Body of pancreas (tissue), 4 donors: Measurements from ENCODE around the gene KIAA0586. TPM values are rescaled to one million over a fixed set of nuclear protein-coding genes. Genes with fewer than 3 reads are reported as not detected.
"Not testable (repeated sequence)": the region's sequence is repeated elsewhere in the genome, so short reads cannot be mapped to it uniquely, and the experiment has no call there.

ENCODE experiments used
- ATAC-seq: fragments of 150-250 bp; one replicate; pipeline ENCODE4 v1.9.1; 2016
- DNase-seq, 4 donors: peaks; one replicate each; pipeline ENCODE4 v3.0.0-alpha.2; 2019
- H3K27ac ChIP-seq, 4 donors: fragments of 200-600 bp; sonication (generic); 1 replicate in 3 of 4; 2 replicates in 1 of 4; pipeline versions ENCODE4 v1.5.1 to v1.6.1; 2016 to 2019; ENCODE audit warnings: mild to moderate bottlenecking in 1 of 4, mixed read lengths in 1 of 4, moderate library complexity in 1 of 4
- H3K27me3 ChIP-seq, 2 donors: fragments of 200-600 bp; sonication (generic); one replicate each; pipeline ENCODE4 v1.6.0; 2016; ENCODE audit warnings: mild to moderate bottlenecking in 1 of 2
- H3K36me3 ChIP-seq, 2 donors: fragments of 200-600 bp; sonication (generic); replicated peaks in 1 of 2; 2 replicates each; pipeline ENCODE4 v1.5.1; 2016; ENCODE audit warnings: low read depth in 2 of 2; ENCODE audit not compliant: insufficient read depth in 1 of 2
- H3K4me1 ChIP-seq: fragments of 200-600 bp; sonication (generic); one replicate; pipeline ENCODE4 v1.6.0; 2016
- H3K4me3 ChIP-seq, 2 donors: fragments of 200-600 bp; sonication (generic); 1 replicate in 1 of 2; 2 replicates in 1 of 2; pipeline ENCODE4 v1.5.1; 2016 to 2019
- H3K9me3 ChIP-seq, 3 donors: fragments of 200-600 bp; sonication (generic); 1 replicate in 2 of 3; 2 replicates in 1 of 3; pipeline ENCODE4 v1.5.1; 2016
- POLR2A ChIP-seq, 3 donors: fragments of 450-650 bp; IDR thresholded peaks; one replicate each; pipeline ENCODE4 v1.6.1; 2016; ENCODE audit warnings: antibody characterized with exemption in 3 of 3, mild to moderate bottlenecking in 2 of 3
- WGBS, 2 donors: methylation state at CpG; one replicate each; pipeline ENCODE4 v1.1.5; 2017; 5-methylcytosine and 5-hydroxymethylcytosine counted together
- intact Hi-C: fragments of 100-400 bp; cut with DNase I; formaldehyde crosslinking; loops from one replicate; pipeline ENCODE4 v1.15.1; 2023
- total RNA-seq, 2 donors: library from RNA; depleted of rRNA; stranded (reverse); fragments of >200 nt; gene quantifications; one replicate each; pipeline ENCODE4 v1.1.0, GENCODE V29; 2016
- TF ChIP-seq, protein P1 (sequence below), 7 experiments: fragments of 450-650 bp in 4 of 7; fragments of 200-600 bp in 3 of 7; sonication (generic) in 3 of 7; IDR thresholded peaks; one replicate each; pipeline ENCODE4 v1.5.1; 2016 to 2019; ENCODE audit warnings: antibody characterized with exemption in 7 of 7

The KIAA0586 gene
- total RNA-seq, 2 donors from 2014 or later: 9.2 to 20.0 TPM

DNA sequence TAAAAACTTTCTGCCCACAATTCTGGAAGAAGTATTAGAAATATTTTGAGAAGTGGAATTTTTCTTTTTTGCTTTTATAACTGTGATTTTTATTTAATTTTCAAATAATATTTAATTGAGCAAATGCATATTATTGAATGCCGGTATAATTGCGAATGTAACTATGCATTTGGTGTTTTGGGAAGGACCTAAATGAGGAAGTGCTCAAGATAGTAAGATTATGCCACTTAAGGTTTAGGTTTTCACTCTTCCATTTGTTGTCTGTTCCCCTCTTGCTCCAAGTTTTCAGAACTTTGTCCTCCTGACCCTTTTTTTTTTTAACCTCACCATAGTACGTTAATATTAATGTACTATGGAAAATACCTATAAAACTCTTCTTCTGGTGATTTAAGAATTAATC, 85.8 kb downstream of the KIAA0586 start:
- 76 to 78% methylated on average over 3 of the region's 3 CpGs for WGBS, 2 donors
- Histone ChIP-seq H3K4me1 (no peaks in the 10 kb centered on the region), H3K36me3 (no peaks in the 10 kb centered on the region), H3K27me3 (no peaks in the 10 kb centered on the region), H3K9me3 (no peaks in the 10 kb centered on the region), H3K27ac (no peak overlapping the region), H3K4me3 (no peak overlapping the region)
- DNase-seq (no peak), ATAC-seq (no peak)
- TF ChIP-seq, protein P1, sequence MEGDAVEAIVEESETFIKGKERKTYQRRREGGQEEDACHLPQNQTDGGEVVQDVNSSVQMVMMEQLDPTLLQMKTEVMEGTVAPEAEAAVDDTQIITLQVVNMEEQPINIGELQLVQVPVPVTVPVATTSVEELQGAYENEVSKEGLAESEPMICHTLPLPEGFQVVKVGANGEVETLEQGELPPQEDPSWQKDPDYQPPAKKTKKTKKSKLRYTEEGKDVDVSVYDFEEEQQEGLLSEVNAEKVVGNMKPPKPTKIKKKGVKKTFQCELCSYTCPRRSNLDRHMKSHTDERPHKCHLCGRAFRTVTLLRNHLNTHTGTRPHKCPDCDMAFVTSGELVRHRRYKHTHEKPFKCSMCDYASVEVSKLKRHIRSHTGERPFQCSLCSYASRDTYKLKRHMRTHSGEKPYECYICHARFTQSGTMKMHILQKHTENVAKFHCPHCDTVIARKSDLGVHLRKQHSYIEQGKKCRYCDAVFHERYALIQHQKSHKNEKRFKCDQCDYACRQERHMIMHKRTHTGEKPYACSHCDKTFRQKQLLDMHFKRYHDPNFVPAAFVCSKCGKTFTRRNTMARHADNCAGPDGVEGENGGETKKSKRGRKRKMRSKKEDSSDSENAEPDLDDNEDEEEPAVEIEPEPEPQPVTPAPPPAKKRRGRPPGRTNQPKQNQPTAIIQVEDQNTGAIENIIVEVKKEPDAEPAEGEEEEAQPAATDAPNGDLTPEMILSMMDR (IDR thresholded peaks at IDR 0.05): no peak
- TF ChIP-seq POLR2A (IDR thresholded peaks at IDR 0.05): no peak
- intact Hi-C loops: no loop called here

DNA sequence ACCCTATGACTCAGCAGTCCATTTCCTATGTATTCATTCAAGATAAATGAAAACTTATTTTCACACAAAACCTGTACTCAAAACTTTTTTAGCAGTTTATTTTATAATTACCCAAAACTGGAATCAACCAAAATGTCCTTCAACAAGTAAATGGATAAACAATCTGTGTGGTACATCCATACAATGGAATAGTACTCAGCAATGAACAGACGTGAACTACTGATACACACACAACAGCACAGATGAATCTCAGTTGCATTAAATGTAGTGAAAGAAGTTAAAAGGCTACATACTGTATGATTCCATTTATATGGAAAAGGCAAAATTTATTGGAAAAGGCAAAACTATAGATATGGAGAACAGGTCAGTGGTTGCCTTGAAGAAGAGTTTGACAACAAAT, 90.1 kb downstream of the KIAA0586 start:
- DNase-seq: no peak
- Histone ChIP-seq H3K4me3 (no peak overlapping the region), H3K4me1 (no peaks in the 10 kb centered on the region), H3K27ac (no peak overlapping the region), H3K9me3 (no peaks in the 10 kb centered on the region), H3K36me3 (no peaks in the 10 kb centered on the region), H3K27me3 (no peaks in the 10 kb centered on the region)
- no peak for ATAC-seq
- TF ChIP-seq, protein P1 (IDR thresholded peaks at IDR 0.05): no peak
- no peak for TF ChIP-seq POLR2A (IDR thresholded peaks at IDR 0.05)
- WGBS, 2 donors: 93 to 100% methylated on average over 1 of the region's 1 CpG
- intact Hi-C loops: no loop called here

DNA sequence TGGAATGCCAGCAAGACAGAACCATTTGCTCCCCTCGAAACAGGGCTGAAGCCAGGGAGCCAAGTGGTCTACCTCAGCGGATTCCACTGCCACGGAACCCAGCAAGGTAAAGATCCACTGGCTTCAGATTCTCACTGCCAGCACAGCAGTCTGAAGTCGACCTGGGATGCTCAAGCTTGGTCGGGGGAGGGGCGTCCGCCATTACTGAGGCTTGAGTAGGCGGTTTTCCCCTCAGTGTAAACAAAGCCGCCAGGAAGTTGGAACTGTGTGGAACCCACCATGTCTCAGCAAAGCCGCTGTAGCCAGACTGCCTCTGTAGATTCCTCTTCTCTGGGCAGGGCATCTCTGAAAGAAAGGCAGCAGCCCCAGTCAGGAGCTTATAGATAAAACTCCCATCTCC, 98.2 kb downstream of the KIAA0586 start:
- H3K4me1 ChIP-seq, H3K27ac ChIP-seq, H3K27me3 ChIP-seq, H3K9me3 ChIP-seq, intact Hi-C loops, H3K4me3 ChIP-seq, H3K36me3 ChIP-seq, ATAC-seq, DNase-seq: not testable (repeated sequence)
- WGBS, 2 donors: 98% methylated on average over 10 of the region's 10 CpGs

DNA sequence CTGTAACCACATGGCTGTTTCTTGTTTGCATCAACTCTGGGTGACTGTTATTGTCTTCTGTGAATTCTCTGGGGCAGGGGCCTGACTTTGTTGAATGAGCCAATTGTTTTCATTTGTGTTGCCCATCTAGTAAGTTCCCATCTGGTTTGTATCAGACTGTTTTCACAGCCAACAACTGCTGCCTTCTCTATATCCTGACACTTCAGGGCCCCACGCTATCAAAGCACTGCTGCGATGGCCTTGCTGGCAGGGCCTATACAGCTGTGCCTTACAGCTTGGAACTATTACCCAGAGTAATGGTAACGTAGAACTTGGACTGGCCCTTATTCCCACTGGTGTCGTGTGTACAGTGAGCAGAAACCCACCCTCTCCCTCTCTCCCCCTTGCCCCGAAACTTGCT, 105.9 kb downstream of the KIAA0586 start:
- Histone ChIP-seq H3K27me3 (no peaks in the 10 kb centered on the region), H3K36me3 (no peaks in the 10 kb centered on the region), H3K4me1 (peaks cover 9% of the 10 kb centered on the region), H3K9me3 (no peaks in the 10 kb centered on the region), H3K4me3 (no peak overlapping the region), H3K27ac (peak overlapping the region in 2 of 4 donors; percentile 45 to 46)
- intact Hi-C loops: no loop called here
- no peak for TF ChIP-seq POLR2A (IDR thresholded peaks at IDR 0.05)
- TF ChIP-seq, protein P1 (IDR thresholded peaks at IDR 0.05): no peak
- 55 to 80% methylated on average over 5 of the region's 5 CpGs for WGBS, 2 donors
- DNase-seq (no peak), ATAC-seq (no peak)

DNA sequence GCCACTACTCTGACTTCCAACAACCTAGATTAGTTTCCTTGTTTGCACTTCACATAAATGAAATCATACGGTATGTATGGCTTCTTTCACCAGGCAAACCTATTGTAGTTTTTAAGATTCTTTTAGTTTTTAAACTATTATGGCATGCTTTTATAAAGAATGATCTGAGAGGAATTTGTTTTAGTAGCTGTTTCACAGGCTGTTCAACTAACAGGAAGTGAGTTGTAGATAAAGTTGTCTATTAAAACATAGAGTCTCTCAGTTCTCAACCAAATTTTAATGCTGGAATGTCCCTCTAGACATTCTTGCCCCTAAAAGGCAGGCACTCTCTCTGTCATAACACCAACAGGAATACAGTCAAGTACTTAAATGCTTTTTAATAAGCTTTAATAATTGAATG, 107.5 kb downstream of the KIAA0586 start:
- H3K4me1 ChIP-seq: peaks cover 9% of the 10 kb centered on the region
- H3K27ac ChIP-seq: peak overlapping the region in 3 of 4 donors; percentile 19 to 70 (median 57)
- no peak overlapping the region for H3K4me3 ChIP-seq
- intact Hi-C loops: no loop called here
- no peaks in the 10 kb centered on the region for H3K9me3 ChIP-seq
- WGBS, 2 donors: 45 to 53% methylated on average over 1 of the region's 1 CpG
- DNase-seq (no peak), ATAC-seq (no peak)
- TF ChIP-seq, protein P1 (IDR thresholded peaks at IDR 0.05): no peak
- TF ChIP-seq POLR2A (IDR thresholded peaks at IDR 0.05): no peak
- H3K36me3 ChIP-seq: no peaks in the 10 kb centered on the region
- no peaks in the 10 kb centered on the region for H3K27me3 ChIP-seq
